ENCODE measurements around the gene ATF6. TPM values are rescaled to one million over a fixed set of nuclear protein-coding genes. Genes with fewer than 3 reads are reported as not detected.

The ATF6 gene
- total RNA-seq, 2 experiments from 2014 or later = 16.2 to 17.1 TPM

DNA sequence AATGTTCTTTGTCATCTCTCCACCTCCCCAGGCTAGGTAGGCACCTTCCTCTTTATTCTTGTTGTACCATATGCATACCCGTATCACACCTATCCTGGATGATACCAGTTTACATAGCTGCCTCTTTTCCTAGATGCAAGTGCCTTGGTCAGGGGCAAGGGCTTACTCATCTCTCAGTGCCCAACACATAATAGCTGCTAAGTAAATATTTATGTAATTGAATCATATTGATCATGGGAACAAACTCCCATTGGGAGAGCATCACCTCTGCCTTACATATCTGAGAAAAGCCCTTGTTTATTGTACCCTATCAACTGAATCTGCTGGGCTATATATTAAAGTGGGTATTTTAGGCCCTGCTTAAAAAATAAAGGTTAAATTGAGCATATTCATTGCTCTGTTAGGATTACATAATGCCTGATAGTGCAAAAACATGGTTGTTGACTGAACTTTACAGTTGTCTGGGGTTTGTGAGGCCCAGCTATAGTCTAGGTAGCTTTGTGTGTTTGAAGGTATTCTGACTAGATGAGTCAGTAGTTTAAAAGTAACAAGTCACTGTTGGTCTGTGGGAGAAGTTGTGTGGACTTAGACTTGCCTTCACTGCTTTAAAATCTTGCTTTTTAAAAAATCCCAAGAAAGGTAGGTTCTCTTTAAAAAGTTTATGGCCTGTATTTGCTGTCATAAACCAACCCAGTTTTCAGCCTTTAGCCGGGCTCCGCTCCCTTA lies 174.9 kb downstream of the ATF6 start:
- Histone ChIP-seq H3K27ac (ENCODE audit: low read depth in 1 of 2, low read length in 2 of 2) (no peak overlapping the region), H3K27me3 (ENCODE audit: control insufficient read depth in 1 of 2, insufficient read depth in 2 of 2, low read length in 2 of 2) (no peaks in the 10 kb centered on the region), H3K9me3 (ENCODE audit: control insufficient read depth in 1 of 2, insufficient read depth in 1 of 2, low read length in 2 of 2) (no peaks in the 10 kb centered on the region), H3K4me1 (ENCODE audit: insufficient read depth, low read length) (no peaks in the 10 kb centered on the region), H3K4me3 (ENCODE audit: low read length) (no peak overlapping the region), H3K36me3 (ENCODE audit: insufficient read depth, low read length) (peaks cover 28% of the 10 kb centered on the region)
- ATAC-seq (ENCODE audit: poor library complexity) (no peak), DNase-seq (no peak)
- H3K27me3 Mint-ChIP-seq = no peaks in the 10 kb centered on the region
- CTCF ChIA-PET = no interaction called here
- H3K4me1 Mint-ChIP-seq (ENCODE audit: low read depth) = peaks cover 12% of the 10 kb centered on the region
- intact Hi-C loops (cut with DNase I, micrococcal nuclease) = no loop called here
- H3K4me3 Mint-ChIP-seq = no peak overlapping the region
- H3K9me3 Mint-ChIP-seq = no peaks in the 10 kb centered on the region
- POLR2A ChIA-PET = no interaction called here
- peaks cover 54% of the 10 kb centered on the region for H3K36me3 Mint-ChIP-seq (ENCODE audit: low read depth)
- H3K27ac Mint-ChIP-seq = no peak overlapping the region
- TF ChIP-seq, protein P1, sequence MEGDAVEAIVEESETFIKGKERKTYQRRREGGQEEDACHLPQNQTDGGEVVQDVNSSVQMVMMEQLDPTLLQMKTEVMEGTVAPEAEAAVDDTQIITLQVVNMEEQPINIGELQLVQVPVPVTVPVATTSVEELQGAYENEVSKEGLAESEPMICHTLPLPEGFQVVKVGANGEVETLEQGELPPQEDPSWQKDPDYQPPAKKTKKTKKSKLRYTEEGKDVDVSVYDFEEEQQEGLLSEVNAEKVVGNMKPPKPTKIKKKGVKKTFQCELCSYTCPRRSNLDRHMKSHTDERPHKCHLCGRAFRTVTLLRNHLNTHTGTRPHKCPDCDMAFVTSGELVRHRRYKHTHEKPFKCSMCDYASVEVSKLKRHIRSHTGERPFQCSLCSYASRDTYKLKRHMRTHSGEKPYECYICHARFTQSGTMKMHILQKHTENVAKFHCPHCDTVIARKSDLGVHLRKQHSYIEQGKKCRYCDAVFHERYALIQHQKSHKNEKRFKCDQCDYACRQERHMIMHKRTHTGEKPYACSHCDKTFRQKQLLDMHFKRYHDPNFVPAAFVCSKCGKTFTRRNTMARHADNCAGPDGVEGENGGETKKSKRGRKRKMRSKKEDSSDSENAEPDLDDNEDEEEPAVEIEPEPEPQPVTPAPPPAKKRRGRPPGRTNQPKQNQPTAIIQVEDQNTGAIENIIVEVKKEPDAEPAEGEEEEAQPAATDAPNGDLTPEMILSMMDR (IDR thresholded peaks at IDR 0.05) = no peak

DNA sequence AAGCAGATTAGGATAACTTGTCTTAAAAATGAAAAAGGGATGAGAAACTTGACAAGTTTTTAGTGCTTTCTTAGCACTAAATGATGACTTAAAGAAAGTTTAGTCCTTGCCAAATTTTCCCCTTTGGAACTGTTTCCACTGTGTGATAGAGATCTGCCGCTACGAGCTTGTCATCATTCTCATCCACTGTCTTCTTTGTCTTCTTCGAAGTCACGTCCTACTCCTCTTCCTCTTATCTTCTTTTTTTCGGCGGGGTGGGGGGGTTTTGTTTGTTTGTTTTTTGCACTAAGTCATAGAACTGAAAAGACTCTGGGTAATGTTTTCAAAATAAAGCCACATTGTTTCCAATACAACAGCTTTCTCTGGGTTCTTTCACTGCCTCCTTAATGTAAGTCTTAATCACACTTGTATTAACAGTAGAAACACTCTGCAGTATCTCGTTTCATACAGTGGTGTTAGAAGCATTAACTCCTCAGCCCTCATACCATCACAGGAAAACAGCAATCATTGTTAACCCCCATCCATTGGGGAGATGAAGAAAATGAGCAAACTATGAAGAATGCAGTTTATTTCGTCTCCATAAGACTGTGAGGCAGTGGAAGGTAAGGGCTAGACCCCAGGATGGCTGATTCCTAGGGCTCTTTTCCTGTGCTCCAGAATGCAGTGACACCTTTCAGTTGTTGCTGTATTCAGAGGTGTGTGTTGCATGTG lies 175.8 kb downstream of the ATF6 start:
- H3K4me3 Mint-ChIP-seq = no peak overlapping the region

DNA sequence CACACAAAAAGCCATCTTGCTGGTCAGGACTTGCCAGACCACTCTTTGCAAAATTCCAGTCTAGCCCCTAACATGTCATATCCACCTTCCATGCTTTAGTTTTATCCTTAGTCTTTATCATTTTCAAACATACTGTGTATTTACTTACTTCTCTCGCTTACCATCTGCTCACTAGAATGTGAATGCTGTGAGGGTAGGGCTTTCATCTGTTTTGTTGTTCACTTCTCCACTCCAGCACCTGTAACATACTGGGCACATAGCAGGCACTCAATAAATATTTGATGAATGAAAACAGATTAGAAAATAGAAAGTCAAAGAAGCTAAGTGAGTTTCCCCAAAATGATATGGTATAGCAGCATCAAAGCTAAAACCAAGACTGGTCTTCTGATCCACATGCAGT lies 177.6 kb downstream of the ATF6 start:
- ChIA-PET CTCF (no interaction called here), POLR2A (no interaction called here)
- H3K4me1 Mint-ChIP-seq (ENCODE audit: low read depth) = peaks cover 12% of the 10 kb centered on the region
- ATAC-seq (ENCODE audit: poor library complexity) (no peak), DNase-seq (no peak)
- H3K9me3 Mint-ChIP-seq = no peaks in the 10 kb centered on the region
- no peak overlapping the region for H3K4me3 Mint-ChIP-seq
- H3K27ac Mint-ChIP-seq = no peak overlapping the region
- no peaks in the 10 kb centered on the region for H3K9me3 ChIP-seq (ENCODE audit: control insufficient read depth in 1 of 2, insufficient read depth in 1 of 2, low read length in 2 of 2)
- H3K27me3 ChIP-seq (ENCODE audit: control insufficient read depth in 1 of 2, insufficient read depth in 2 of 2, low read length in 2 of 2) = no peaks in the 10 kb centered on the region
- peaks cover 57% of the 10 kb centered on the region for H3K36me3 Mint-ChIP-seq (ENCODE audit: low read depth)
- no peak overlapping the region for H3K4me3 ChIP-seq (ENCODE audit: low read length)
- intact Hi-C loops (cut with DNase I, micrococcal nuclease) = no loop called here
- TF ChIP-seq, protein P1 (IDR thresholded peaks at IDR 0.05) = no peak
- H3K4me1 ChIP-seq (ENCODE audit: insufficient read depth, low read length) = no peaks in the 10 kb centered on the region
- H3K27ac ChIP-seq (ENCODE audit: low read depth in 1 of 2, low read length in 2 of 2) = no peak overlapping the region
- no peaks in the 10 kb centered on the region for H3K27me3 Mint-ChIP-seq
- H3K36me3 ChIP-seq (ENCODE audit: insufficient read depth, low read length) = peaks cover 23% of the 10 kb centered on the region

More for the DNA sequence above, 175.8 kb downstream of the ATF6 start:
- H3K27me3 Mint-ChIP-seq = no peaks in the 10 kb centered on the region
- Histone ChIP-seq H3K36me3 (ENCODE audit: insufficient read depth, low read length) (peaks cover 23% of the 10 kb centered on the region), H3K9me3 (ENCODE audit: control insufficient read depth in 1 of 2, insufficient read depth in 1 of 2, low read length in 2 of 2) (no peaks in the 10 kb centered on the region), H3K4me3 (ENCODE audit: low read length) (no peak overlapping the region), H3K27ac (ENCODE audit: low read depth in 1 of 2, low read length in 2 of 2) (no peak overlapping the region), H3K27me3 (ENCODE audit: control insufficient read depth in 1 of 2, insufficient read depth in 2 of 2, low read length in 2 of 2) (no peaks in the 10 kb centered on the region), H3K4me1 (ENCODE audit: insufficient read depth, low read length) (no peaks in the 10 kb centered on the region)
- CTCF ChIA-PET = no interaction called here
- peaks cover 53% of the 10 kb centered on the region for H3K36me3 Mint-ChIP-seq (ENCODE audit: low read depth)
- TF ChIP-seq, protein P1 (IDR thresholded peaks at IDR 0.05) = no peak
- DNase-seq (no peak), ATAC-seq (ENCODE audit: poor library complexity) (no peak)
- H3K9me3 Mint-ChIP-seq = no peaks in the 10 kb centered on the region
- POLR2A ChIA-PET = no interaction called here
- H3K27ac Mint-ChIP-seq = no peak overlapping the region
- intact Hi-C loops (cut with DNase I, micrococcal nuclease) = no loop called here
- peaks cover 7% of the 10 kb centered on the region for H3K4me1 Mint-ChIP-seq (ENCODE audit: low read depth)
